NCI-H345 treated with DMSO at 0.1 percent for 48 hours (cell line): Measurements from ENCODE around the gene ADGRA1.

ENCODE experiments used
- DNase-seq: peaks from one replicate; lab custom pipeline; 2025; ENCODE audit not compliant: unreplicated experiment; lab: John Stamatoyannopoulos, UW

Gene ADGRA1

GRCh38 chr10:133056001-133056400, 31.7 kb upstream of the ADGRA1 start:
- no peak for DNase-seq

- DNase-seq: no peak
These were observed 31.0 kb upstream of the ADGRA1 start for GRCh38 chr10:133056651-133057178.

GRCh38 chr10:133058331-133059092, 29.2 kb upstream of the ADGRA1 start:
- DNase-seq: no peak

GRCh38 chr10:133059093-133059470, 28.6 kb upstream of the ADGRA1 start:
- no peak for DNase-seq

- DNase-seq: no peak
These were observed 28.2 kb upstream of the ADGRA1 start for GRCh38 chr10:133059571-133059970.

- no peak for DNase-seq
These were observed 27.7 kb upstream of the ADGRA1 start for GRCh38 chr10:133060022-133060421.

- DNase-seq: no peak
These were observed 27.3 kb upstream of the ADGRA1 start for GRCh38 chr10:133060466-133060865.

GRCh38 chr10:133060881-133061280, 26.8 kb upstream of the ADGRA1 start:
- DNase-seq: no peak

- no peak for DNase-seq
These were observed 26.3 kb upstream of the ADGRA1 start for GRCh38 chr10:133061296-133062038.

- DNase-seq: no peak
These were observed 25.6 kb upstream of the ADGRA1 start for GRCh38 chr10:133062085-133062484.

GRCh38 chr10:133062635-133063034, 25.1 kb upstream of the ADGRA1 start:
- DNase-seq: no peak

- no peak for DNase-seq
These were observed 20.3 kb upstream of the ADGRA1 start for GRCh38 chr10:133067149-133068105.

GRCh38 chr10:133068111-133069032, 19.4 kb upstream of the ADGRA1 start:
- DNase-seq: no peak

GRCh38 chr10:133069033-133069525, 18.6 kb upstream of the ADGRA1 start:
- DNase-seq: no peak

- no peak for DNase-seq
These were observed 17.3 kb upstream of the ADGRA1 start for GRCh38 chr10:133070405-133070804.

- DNase-seq: no peak
These were observed 16.9 kb upstream of the ADGRA1 start for GRCh38 chr10:133070810-133071209.

GRCh38 chr10:133071733-133072132, 16.0 kb upstream of the ADGRA1 start:
- DNase-seq: no peak

- DNase-seq: no peak
These were observed 15.5 kb upstream of the ADGRA1 start for GRCh38 chr10:133072196-133072595.

GRCh38 chr10:133072720-133073390, 14.9 kb upstream of the ADGRA1 start:
- no peak for DNase-seq
